OCI-LY1 (cell line): Measurements from ENCODE around the gene CCDC186.

Experiments
- H2AFZ ChIP-seq: fragments of 200-600 bp; sonication (generic), shearing (Covaris generic); 2 replicates; pipeline ENCODE4 v1.6.0; 2014; ENCODE audit warnings: antibody characterized with exemption, mild to moderate bottlenecking, low read length
- H3F3A ChIP-seq: fragments of 200-600 bp; sonication (generic), shearing (Covaris generic); 2 replicates; pipeline ENCODE4 v1.6.0; 2014; ENCODE audit warnings: mild to moderate bottlenecking, antibody characterized with exemption, low read length, moderate library complexity; ENCODE audit not compliant: insufficient read depth
- H3K27ac ChIP-seq: fragments of 200-600 bp; sonication (generic); 2 replicates; pipeline ENCODE4 v1.5.1; 2014; ENCODE audit warnings: low read length, mixed run types, mild to moderate bottlenecking, low read depth; ENCODE audit not compliant: poor library complexity, severe bottlenecking
- H3K27me3 ChIP-seq: fragments of 200-600 bp; sonication (generic); 2 replicates; pipeline ENCODE4 v1.6.0; 2014; ENCODE audit warnings: antibody characterized with exemption, mild to moderate bottlenecking, low read length, moderate library complexity; ENCODE audit not compliant: insufficient read depth
- H3K36me3 ChIP-seq: fragments of 200-600 bp; sonication (generic); 2 replicates; pipeline ENCODE4 v1.6.1; 2014; ENCODE audit warnings: mild to moderate bottlenecking, antibody characterized with exemption, low read length, moderate library complexity, mixed read lengths; ENCODE audit not compliant: insufficient read depth
- H3K4me1 ChIP-seq: fragments of 200-600 bp; sonication (generic); 2 replicates; pipeline ENCODE4 v1.5.1; 2014; ENCODE audit warnings: mild to moderate bottlenecking, low read length, moderate library complexity; ENCODE audit not compliant: insufficient read depth, severe bottlenecking
- H3K4me2 ChIP-seq: fragments of 200-600 bp; sonication (generic), shearing (Covaris generic); 2 replicates; pipeline ENCODE4 v1.6.1; 2014; ENCODE audit warnings: low read length
- H3K4me3 ChIP-seq: fragments of 200-600 bp; sonication (generic); 2 replicates; pipeline ENCODE4 v1.5.1; 2014; ENCODE audit warnings: low read length, low read depth, mild to moderate bottlenecking, mixed read lengths; ENCODE audit not compliant: poor library complexity, severe bottlenecking
- H3K79me2 ChIP-seq: fragments of 200-600 bp; shearing (Covaris generic); 2 replicates; pipeline ENCODE4 v1.6.1; 2016; ENCODE audit warnings: mixed run types, low read length, mixed read lengths; ENCODE audit not compliant: insufficient read depth
- H3K9ac ChIP-seq: fragments of 200-600 bp; sonication (generic), shearing (Covaris generic); 2 replicates; pipeline ENCODE4 v1.6.1; 2014; ENCODE audit warnings: mild to moderate bottlenecking, low read length, mixed read lengths
- H3K9me2 ChIP-seq: fragments of 200-600 bp; sonication (generic), shearing (Covaris generic); 2 replicates; pipeline ENCODE4 v1.6.1; 2014; ENCODE audit warnings: low read depth, mild to moderate bottlenecking, low read length, mixed read lengths
- H3K9me3 ChIP-seq: fragments of 200-600 bp; shearing (Covaris generic); 2 replicates; pipeline ENCODE4 v1.6.1; 2014; ENCODE audit warnings: low read length, mixed read lengths
- H4K20me1 ChIP-seq: fragments of 200-600 bp; sonication (generic), shearing (Covaris generic); 2 replicates; pipeline ENCODE4 v1.6.0; 2016; ENCODE audit warnings: mild to moderate bottlenecking, low read length; ENCODE audit not compliant: insufficient read depth
- EZH2 ChIP-seq: fragments of 200-600 bp; sonication (generic), shearing (Covaris generic); IDR thresholded peaks from 2 replicates; pipeline ENCODE4 v1.8.0; 2017; ENCODE audit warnings: borderline replicate concordance, mixed run types, mild to moderate bottlenecking, antibody characterized with exemption, low read length, moderate library complexity, mixed read lengths
- TF ChIP-seq, protein P1 (sequence below): fragments of 200-600 bp; sonication (generic), shearing (Covaris generic); IDR thresholded peaks from 2 replicates; pipeline ENCODE4 v1.5.1; 2017; ENCODE audit warnings: mild to moderate bottlenecking, antibody characterized with exemption, low read length, moderate library complexity, mixed read lengths

Gene CCDC186

DNA sequence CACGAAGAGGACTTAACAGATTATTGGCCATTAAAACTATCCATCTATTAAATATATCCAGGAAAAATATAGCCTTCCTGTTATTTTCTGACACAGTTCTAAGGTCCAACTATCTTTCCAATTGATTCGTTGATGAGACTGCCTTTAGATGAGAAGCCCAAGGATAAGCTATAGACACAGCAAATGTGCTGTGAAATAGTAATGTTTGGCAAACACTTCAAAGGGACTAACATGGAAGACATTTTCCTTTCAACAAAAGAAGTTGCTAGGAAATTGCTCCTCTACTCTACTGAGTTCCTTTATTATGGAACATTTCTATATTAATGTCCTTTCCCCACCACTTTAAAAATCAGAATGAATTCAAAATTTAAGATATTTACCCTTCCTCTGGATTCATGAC is 38.5 kb downstream of the CCDC186 start:
- no peak overlapping the region for H3K4me3 ChIP-seq
- no peaks in the 10 kb centered on the region for H4K20me1 ChIP-seq
- H3K36me3 ChIP-seq, result peaks cover 36% of the 10 kb centered on the region; the same call in 1 of the 2 replicates
- H3K27me3 ChIP-seq, result no peaks in the 10 kb centered on the region
- no peaks in the 10 kb centered on the region for H3K9me3 ChIP-seq
- H3K4me2 ChIP-seq, result no peak overlapping the region
- H3K9ac ChIP-seq, result no peak overlapping the region
- H3K27ac ChIP-seq, result no peak overlapping the region
- H3K9me2 ChIP-seq, result no peaks in the 10 kb centered on the region
- TF ChIP-seq EZH2, result no peak
- TF ChIP-seq, protein P1, sequence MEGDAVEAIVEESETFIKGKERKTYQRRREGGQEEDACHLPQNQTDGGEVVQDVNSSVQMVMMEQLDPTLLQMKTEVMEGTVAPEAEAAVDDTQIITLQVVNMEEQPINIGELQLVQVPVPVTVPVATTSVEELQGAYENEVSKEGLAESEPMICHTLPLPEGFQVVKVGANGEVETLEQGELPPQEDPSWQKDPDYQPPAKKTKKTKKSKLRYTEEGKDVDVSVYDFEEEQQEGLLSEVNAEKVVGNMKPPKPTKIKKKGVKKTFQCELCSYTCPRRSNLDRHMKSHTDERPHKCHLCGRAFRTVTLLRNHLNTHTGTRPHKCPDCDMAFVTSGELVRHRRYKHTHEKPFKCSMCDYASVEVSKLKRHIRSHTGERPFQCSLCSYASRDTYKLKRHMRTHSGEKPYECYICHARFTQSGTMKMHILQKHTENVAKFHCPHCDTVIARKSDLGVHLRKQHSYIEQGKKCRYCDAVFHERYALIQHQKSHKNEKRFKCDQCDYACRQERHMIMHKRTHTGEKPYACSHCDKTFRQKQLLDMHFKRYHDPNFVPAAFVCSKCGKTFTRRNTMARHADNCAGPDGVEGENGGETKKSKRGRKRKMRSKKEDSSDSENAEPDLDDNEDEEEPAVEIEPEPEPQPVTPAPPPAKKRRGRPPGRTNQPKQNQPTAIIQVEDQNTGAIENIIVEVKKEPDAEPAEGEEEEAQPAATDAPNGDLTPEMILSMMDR, result no peak
- no peak overlapping the region for H2AFZ ChIP-seq
- peaks cover 11% of the 10 kb centered on the region for H3K4me1 ChIP-seq
- H3F3A ChIP-seq, result no peaks in the 10 kb centered on the region
- H3K79me2 ChIP-seq, result no peaks in the 10 kb centered on the region

GRCh38 chr10:114131094-114131493 is 42.9 kb downstream of the CCDC186 start:
- no peak overlapping the region; the same call in 1 of the 2 replicates for H3K4me2 ChIP-seq

GRCh38 chr10:114121031-114121430 is 53.0 kb downstream of the CCDC186 start:
- H3K79me2 ChIP-seq, result no peaks in the 10 kb centered on the region
- H3K4me1 ChIP-seq, result no peaks in the 10 kb centered on the region
- H4K20me1 ChIP-seq, result no peaks in the 10 kb centered on the region
- no peak overlapping the region for H2AFZ ChIP-seq
- H3K4me2 ChIP-seq, result no peak overlapping the region
- no peak overlapping the region for H3K4me3 ChIP-seq
- no peak overlapping the region for H3K9ac ChIP-seq
- H3F3A ChIP-seq, result no peaks in the 10 kb centered on the region; the same call in 1 of the 2 replicates
- H3K27ac ChIP-seq, result no peak overlapping the region
- no peaks in the 10 kb centered on the region for H3K9me2 ChIP-seq
- no peaks in the 10 kb centered on the region; the same call in none of the 2 replicates for H3K36me3 ChIP-seq
- TF ChIP-seq, protein P1, result peak; percentile 20; the same call in 1 of the 2 replicates
- TF ChIP-seq EZH2, result no peak
- H3K27me3 ChIP-seq, result no peaks in the 10 kb centered on the region
- H3K9me3 ChIP-seq, result no peaks in the 10 kb centered on the region

More at GRCh38 chr10:114131094-114131493, 42.9 kb downstream of the CCDC186 start:
- H3K4me3 ChIP-seq, result no peak overlapping the region
- no peak overlapping the region for H2AFZ ChIP-seq
- peaks cover 11% of the 10 kb centered on the region for H3K4me1 ChIP-seq
- no peaks in the 10 kb centered on the region for H3K9me3 ChIP-seq
- no peaks in the 10 kb centered on the region for H3K27me3 ChIP-seq
- peaks cover 60% of the 10 kb centered on the region for H3K36me3 ChIP-seq
- no peaks in the 10 kb centered on the region for H3K9me2 ChIP-seq
- TF ChIP-seq, protein P1, result no peak
- no peak for TF ChIP-seq EZH2
- no peaks in the 10 kb centered on the region for H4K20me1 ChIP-seq
- H3K79me2 ChIP-seq, result no peaks in the 10 kb centered on the region
- no peak overlapping the region for H3K27ac ChIP-seq
- H3F3A ChIP-seq, result no peaks in the 10 kb centered on the region
- H3K9ac ChIP-seq, result no peak overlapping the region
